ENCODE data around the gene BEST4.
"Not testable (repeated sequence)": the region's sequence is repeated elsewhere in the genome, so short reads cannot be mapped to it uniquely, and the experiment has no call there.

BEST4 gene

GRCh38 chr1:44776730-44777068, 11.3 kb downstream of the BEST4 start:
- no peak for DNase-seq

GRCh38 chr1:44775930-44776729, 11.8 kb downstream of the BEST4 start:
- no peak for DNase-seq

- DNase-seq: peak; percentile 82
Observed at GRCh38 chr1:44775078-44775929, 12.7 kb downstream of the BEST4 start, which contains the start of gene RPS8. TSS of gene RPS8 (plus strand) at chr1:44775540. CDS start at chr1:44775597, 57 bp downstream.

GRCh38 chr1:44766421-44766820, 21.5 kb downstream of the BEST4 start:
- DNase-seq: not testable (repeated sequence)

GRCh38 chr1:44760876-44761275, 27.1 kb downstream of the BEST4 start:
- DNase-seq: no peak

- DNase-seq: no peak
Observed at GRCh38 chr1:44759077-44759476, 28.9 kb downstream of the BEST4 start.

GRCh38 chr1:44757420-44757819, 30.6 kb downstream of the BEST4 start:
- no peak for DNase-seq

- no peak for DNase-seq
Observed at GRCh38 chr1:44747878-44748277, 40.1 kb downstream of the BEST4 start.

GRCh38 chr1:44743211-44743610, 44.8 kb downstream of the BEST4 start:
- DNase-seq: no peak

- no peak for DNase-seq
Observed at GRCh38 chr1:44740179-44740617, 47.8 kb downstream of the BEST4 start.

- peak; percentile 93 for DNase-seq
Observed at GRCh38 chr1:44739307-44740178, 48.4 kb downstream of the BEST4 start, which contains the start of gene KIF2C. TSS of gene KIF2C (plus strand) at chr1:44739837. CDS start at chr1:44739933, 96 bp downstream.

- DNase-seq: not testable (repeated sequence)
Observed at GRCh38 chr1:44738953-44739306, 49.0 kb downstream of the BEST4 start.

- no peak for DNase-seq
Observed at GRCh38 chr1:44735992-44736391, 52.0 kb downstream of the BEST4 start.

GRCh38 chr1:44733784-44734183, 54.2 kb downstream of the BEST4 start:
- DNase-seq: no peak

All from T-helper 9 cell (primary cell).